Measurements from ENCODE around the gene TNPO1. TPM values are rescaled to one million over a fixed set of nuclear protein-coding genes. Genes with fewer than 3 reads are reported as not detected.

Gene TNPO1
- total and polyA plus RNA-seq, 4 donors: 5.7 to 95.8 (median 29.2) TPM

- no peak overlapping the region for H3K27ac ChIP-seq (ENCODE audit: low read depth in 1 of 2, low read length in 2 of 2)
- no peak overlapping the region for H3K4me3 ChIP-seq (ENCODE audit: low read depth in 1 of 3, low read length in 3 of 3)
- peaks cover 0 to 1% (median 0%) of the 10 kb centered on the region in 4 donors for H3K9me3 ChIP-seq (ENCODE audit: control insufficient read depth in 4 of 4, low read length in 3 of 4)
- no peak for DNase-seq (ENCODE audit: low spot score)
- TF ChIP-seq HNF4G (IDR thresholded peaks at IDR 0.05): no peak
- no peak for TF ChIP-seq FOXA2 (IDR thresholded peaks at IDR 0.05)
- no peak for TF ChIP-seq TAF1 (conservative IDR thresholded peaks at IDR 0.05)
- TF ChIP-seq SP1 (IDR thresholded peaks at IDR 0.05): no peak
- TF ChIP-seq JUND (IDR thresholded peaks at IDR 0.05): no peak
- no peak for TF ChIP-seq REST (IDR thresholded peaks at IDR 0.05)
- no peaks in the 10 kb centered on the region for H3K36me3 ChIP-seq (ENCODE audit: control insufficient read depth in 4 of 4, insufficient read depth in 3 of 4, low read depth in 1 of 4, low read length in 3 of 4)
- no peaks in the 10 kb centered on the region for H3K27me3 ChIP-seq (ENCODE audit: control insufficient read depth in 4 of 4, insufficient read depth in 4 of 4, low read length in 3 of 4)
- no peak overlapping the region for H3K9ac ChIP-seq (ENCODE audit: low read depth in 1 of 2, low read length in 2 of 2)
- no peaks in the 10 kb centered on the region for H3K4me1 ChIP-seq (ENCODE audit: control insufficient read depth in 4 of 4, insufficient read depth in 4 of 4, low read length in 3 of 4)
- 97% methylated on average over 1 of the region's 1 CpG for WGBS
Observed at GRCh38 chr5:72776684-72777083, 39.8 kb upstream of the TNPO1 start.

DNA sequence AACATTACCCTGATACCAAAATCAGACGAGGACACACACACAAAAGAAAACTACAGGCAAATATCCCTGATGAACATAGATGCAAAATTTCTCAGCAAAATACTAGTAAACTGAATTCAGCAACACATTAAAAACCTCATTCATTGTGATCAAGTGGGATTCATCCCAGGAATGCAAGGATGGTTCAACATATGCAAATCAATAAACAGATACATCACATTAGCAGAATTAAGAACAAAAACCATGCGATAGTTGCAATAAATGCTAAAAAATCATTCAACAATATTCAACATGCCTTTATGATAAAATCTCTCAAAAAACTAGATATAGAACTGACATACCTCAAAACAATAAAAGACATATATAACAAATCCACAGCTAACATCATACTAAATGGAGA lies 36.9 kb upstream of the TNPO1 start:
- no peak overlapping the region for H3K27ac ChIP-seq (ENCODE audit: low read depth in 1 of 2, low read length in 2 of 2)
- H3K27me3 ChIP-seq (ENCODE audit: control insufficient read depth in 4 of 4, insufficient read depth in 4 of 4, low read length in 3 of 4): no peaks in the 10 kb centered on the region
- no peaks in the 10 kb centered on the region for H3K4me1 ChIP-seq (ENCODE audit: control insufficient read depth in 4 of 4, insufficient read depth in 4 of 4, low read length in 3 of 4)
- no peak overlapping the region for H3K9ac ChIP-seq (ENCODE audit: low read depth in 1 of 2, low read length in 2 of 2)
- H3K4me3 ChIP-seq (ENCODE audit: low read depth in 1 of 3, low read length in 3 of 3): no peak overlapping the region
- peaks cover 0 to 1% (median 0%) of the 10 kb centered on the region in 4 donors for H3K9me3 ChIP-seq (ENCODE audit: control insufficient read depth in 4 of 4, low read length in 3 of 4)
- DNase-seq (ENCODE audit: low spot score): no peak
- TF ChIP-seq EGR1 (IDR thresholded peaks at IDR 0.05; ENCODE audit: low read depth in 2 of 2): no peak
- TF ChIP-seq HNF4G (IDR thresholded peaks at IDR 0.05): no peak
- TF ChIP-seq TAF1 (conservative IDR thresholded peaks at IDR 0.05): no peak
- no peak for TF ChIP-seq REST (IDR thresholded peaks at IDR 0.05)
- no peak for TF ChIP-seq RXRA (IDR thresholded peaks at IDR 0.05)
- TF ChIP-seq FOXA1 (IDR thresholded peaks at IDR 0.05): no peak
- TF ChIP-seq FOXA2 (IDR thresholded peaks at IDR 0.05): no peak
- TF ChIP-seq NR2F2 (IDR thresholded peaks at IDR 0.05): no peak
- no peaks in the 10 kb centered on the region for H3K36me3 ChIP-seq (ENCODE audit: control insufficient read depth in 4 of 4, insufficient read depth in 3 of 4, low read depth in 1 of 4, low read length in 3 of 4)
- WGBS: 91% methylated on average over 2 of the region's 2 CpGs

GRCh38 chr5:72783354-72783753 lies 33.1 kb upstream of the TNPO1 start:
- Histone ChIP-seq H3K4me3 (ENCODE audit: low read depth in 1 of 3, low read length in 3 of 3) (no peak overlapping the region), H3K4me1 (ENCODE audit: control insufficient read depth in 4 of 4, insufficient read depth in 4 of 4, low read length in 3 of 4) (no peaks in the 10 kb centered on the region), H3K9me3 (ENCODE audit: control insufficient read depth in 4 of 4, low read length in 3 of 4) (peaks cover 0 to 1% (median 0%) of the 10 kb centered on the region in 4 donors), H3K27ac (ENCODE audit: low read depth in 1 of 2, low read length in 2 of 2) (no peak overlapping the region), H3K36me3 (ENCODE audit: control insufficient read depth in 4 of 4, insufficient read depth in 3 of 4, low read depth in 1 of 4, low read length in 3 of 4) (no peaks in the 10 kb centered on the region), H3K9ac (ENCODE audit: low read depth in 1 of 2, low read length in 2 of 2) (no peak overlapping the region), H3K27me3 (ENCODE audit: control insufficient read depth in 4 of 4, insufficient read depth in 4 of 4, low read length in 3 of 4) (no peaks in the 10 kb centered on the region)
- DNase-seq (ENCODE audit: low spot score): no peak
- TF ChIP-seq FOXA1 (IDR thresholded peaks at IDR 0.05) (no peak), EGR1 (IDR thresholded peaks at IDR 0.05; ENCODE audit: low read depth in 2 of 2) (no peak), TAF1 (conservative IDR thresholded peaks at IDR 0.05) (no peak)
- WGBS: 78% methylated on average over 1 of the region's 1 CpG
